HG02759 (cell line): Measurements from ENCODE around the gene GNG10.
"Not testable (repeated sequence)": the region's sequence is repeated elsewhere in the genome, so short reads cannot be mapped to it uniquely, and the experiment has no call there.

ENCODE experiments used
- ATAC-seq: cut with Tn5 transposase; IDR thresholded peaks from one replicate; pipeline ENCODE4 v1.9.1; 2021; ENCODE audit warnings: mild to moderate bottlenecking, moderate library complexity; ENCODE audit not compliant: unreplicated experiment

The GNG10 gene

GRCh38 chr9:111661150-111661801 is at the start of gene GNG10:
GNG10 (plus strand) TSS chr9:111661605; CDS start chr9:111661635, 30 bp downstream.
- peak; percentile 91 for ATAC-seq

GRCh38 chr9:111613436-111614040 is 47.9 kb upstream of the GNG10 start:
- no peak for ATAC-seq

- ATAC-seq: no peak
Observed at GRCh38 chr9:111615928-111616327, 45.5 kb upstream of the GNG10 start.

- not testable (repeated sequence) for ATAC-seq
Observed at GRCh38 chr9:111617349-111617748, 44.1 kb upstream of the GNG10 start.

GRCh38 chr9:111621895-111622480 is 39.4 kb upstream of the GNG10 start:
- no peak for ATAC-seq

- no peak for ATAC-seq
Observed at GRCh38 chr9:111622626-111623025, 38.8 kb upstream of the GNG10 start.

GRCh38 chr9:111627260-111627963 is 34.0 kb upstream of the GNG10 start:
- no peak for ATAC-seq

- no peak for ATAC-seq
Observed at GRCh38 chr9:111628411-111628810, 33.0 kb upstream of the GNG10 start.

- ATAC-seq: peak; percentile 22
Observed at GRCh38 chr9:111630182-111630963, 31.0 kb upstream of the GNG10 start.

GRCh38 chr9:111630964-111631213 is 30.5 kb upstream of the GNG10 start:
- ATAC-seq: no peak

GRCh38 chr9:111631214-111631971 is 30.0 kb upstream of the GNG10 start, which contains the start of gene DNAJC25:
DNAJC25 (plus strand) TSS chr9:111631334; CDS start chr9:111631408, 74 bp downstream.
- peak; percentile 99 for ATAC-seq

GRCh38 chr9:111632060-111632459 is 29.3 kb upstream of the GNG10 start:
- no peak for ATAC-seq

- ATAC-seq: no peak
Observed at GRCh38 chr9:111632695-111633388, 28.6 kb upstream of the GNG10 start.

- no peak for ATAC-seq
Observed at GRCh38 chr9:111633389-111633736, 28.0 kb upstream of the GNG10 start.

- ATAC-seq: no peak
Observed at GRCh38 chr9:111634860-111635259, 26.5 kb upstream of the GNG10 start.

- ATAC-seq: no peak
Observed at GRCh38 chr9:111637421-111637950, 23.9 kb upstream of the GNG10 start.

- ATAC-seq: no peak
Observed at GRCh38 chr9:111644195-111644772, 17.1 kb upstream of the GNG10 start.

GRCh38 chr9:111645806-111646205 is 15.6 kb upstream of the GNG10 start:
- ATAC-seq: no peak

- ATAC-seq: no peak
Observed at GRCh38 chr9:111646417-111646816, 15.0 kb upstream of the GNG10 start.
